HTR-8/SVneo (cell line): ENCODE data around the gene EIF4E2.

ENCODE experiments used
- DNase-seq: peaks from one replicate; pipeline ENCODE4 v3.0.0; 2011; ENCODE audit warnings: low spot score, mixed read lengths; ENCODE audit not compliant: insufficient read length
- FAIRE-seq: peaks from 2 replicates; lab custom pipeline; 2011; peaks lifted over from hg19 to GRCh38; lab: Jason Lieb, UNC

Gene EIF4E2

DNA sequence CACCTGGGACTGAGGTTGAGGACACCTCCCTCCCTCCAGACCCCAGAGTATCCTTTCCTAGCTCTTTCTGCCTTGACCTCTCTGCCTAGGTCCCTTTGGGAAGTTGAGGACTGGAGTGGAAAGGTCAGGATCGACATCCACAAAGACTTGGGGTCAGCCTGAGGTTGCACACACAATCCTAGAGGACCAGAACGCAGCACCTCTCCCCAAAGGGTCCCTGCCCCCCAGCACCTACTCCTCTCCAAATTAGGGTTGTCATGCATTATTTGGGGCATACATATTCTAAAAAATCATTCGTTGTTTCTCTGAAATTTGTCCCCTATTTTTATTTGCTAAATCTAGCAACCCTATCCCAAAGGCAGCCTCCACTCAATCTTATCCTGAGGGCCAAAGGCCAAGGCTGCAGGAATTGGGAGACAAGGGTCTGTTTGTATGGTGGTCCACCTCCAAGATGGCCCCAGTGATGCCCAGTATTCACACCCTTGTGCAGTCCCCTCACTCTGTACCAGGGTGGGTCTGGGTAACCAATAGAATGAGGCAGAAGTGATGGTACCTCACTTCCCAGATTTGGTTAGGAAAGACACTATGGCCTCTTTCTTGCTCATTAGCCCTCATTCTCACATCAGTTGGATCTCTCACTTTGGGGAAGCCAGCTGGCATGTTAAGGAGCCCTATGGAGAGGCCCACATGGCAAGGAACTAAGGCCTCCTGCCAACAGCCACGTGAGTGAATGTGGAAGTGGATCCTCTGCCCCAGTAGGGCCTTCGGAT is 14.5 kb upstream of the EIF4E2 start:
- DNase-seq (no peak), FAIRE-seq (no peak)

DNA sequence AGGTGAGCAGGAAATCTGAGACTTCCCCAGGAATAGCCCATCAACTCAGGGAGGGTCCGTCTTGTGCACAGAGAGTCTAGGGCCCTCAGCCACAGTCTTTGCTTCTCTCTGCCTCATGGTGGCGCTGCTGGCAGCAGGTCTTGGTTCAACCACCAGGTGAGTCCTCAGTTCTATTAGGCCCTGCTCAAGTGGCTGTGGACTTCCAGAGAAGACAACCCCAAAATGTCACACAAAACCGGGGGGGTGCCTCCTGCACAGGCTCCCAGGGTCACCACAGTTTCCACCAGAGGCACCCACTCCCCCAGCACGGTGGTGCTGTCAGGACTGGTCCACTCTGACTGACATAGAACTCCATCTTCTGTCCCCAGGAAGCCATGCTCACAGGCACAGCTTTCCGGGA is 13.4 kb upstream of the EIF4E2 start:
- no peak for DNase-seq
- no peak for FAIRE-seq

DNA sequence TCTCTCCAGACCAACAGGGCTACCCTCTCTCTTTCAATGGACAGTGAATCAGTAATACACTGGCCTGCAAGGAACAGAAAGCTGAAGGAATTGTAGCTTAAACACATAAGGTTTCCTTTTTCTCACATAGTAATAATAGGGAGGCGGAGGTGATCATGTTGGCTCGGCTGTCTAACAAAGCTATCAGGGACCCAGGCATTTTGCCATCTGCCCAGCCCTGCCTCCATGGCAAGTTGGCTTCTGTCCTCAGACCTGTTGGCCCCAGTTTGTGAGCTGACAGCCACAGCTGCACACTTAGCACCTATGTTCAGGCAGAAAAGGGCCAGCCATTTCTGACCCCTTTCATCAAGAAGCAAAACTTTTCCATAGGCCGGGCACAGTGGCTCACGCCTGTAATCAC is 13.0 kb upstream of the EIF4E2 start:
- DNase-seq (no peak), FAIRE-seq (no peak)

DNA sequence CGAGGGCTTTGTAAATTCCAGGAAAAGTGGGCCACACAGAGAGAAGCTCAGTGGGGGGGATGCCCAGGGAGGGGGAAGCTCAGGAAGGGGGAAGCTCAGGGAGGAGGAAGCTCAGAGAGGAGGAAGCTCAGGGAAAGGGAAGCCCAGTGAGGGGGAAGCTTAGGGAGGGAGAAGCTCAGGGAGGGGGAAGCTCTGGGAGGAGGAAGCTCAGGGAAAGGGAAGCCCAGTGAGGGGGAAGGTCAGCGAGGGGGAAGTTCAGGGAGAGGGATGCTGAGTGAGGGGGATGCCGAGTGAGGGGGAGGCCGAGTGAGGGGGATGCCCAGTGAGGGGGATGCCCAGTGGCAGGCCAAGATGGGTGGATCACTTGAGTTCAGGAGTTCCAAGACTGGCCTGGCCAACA is 11.8 kb upstream of the EIF4E2 start:
- FAIRE-seq (no peak), DNase-seq (no peak)

DNA sequence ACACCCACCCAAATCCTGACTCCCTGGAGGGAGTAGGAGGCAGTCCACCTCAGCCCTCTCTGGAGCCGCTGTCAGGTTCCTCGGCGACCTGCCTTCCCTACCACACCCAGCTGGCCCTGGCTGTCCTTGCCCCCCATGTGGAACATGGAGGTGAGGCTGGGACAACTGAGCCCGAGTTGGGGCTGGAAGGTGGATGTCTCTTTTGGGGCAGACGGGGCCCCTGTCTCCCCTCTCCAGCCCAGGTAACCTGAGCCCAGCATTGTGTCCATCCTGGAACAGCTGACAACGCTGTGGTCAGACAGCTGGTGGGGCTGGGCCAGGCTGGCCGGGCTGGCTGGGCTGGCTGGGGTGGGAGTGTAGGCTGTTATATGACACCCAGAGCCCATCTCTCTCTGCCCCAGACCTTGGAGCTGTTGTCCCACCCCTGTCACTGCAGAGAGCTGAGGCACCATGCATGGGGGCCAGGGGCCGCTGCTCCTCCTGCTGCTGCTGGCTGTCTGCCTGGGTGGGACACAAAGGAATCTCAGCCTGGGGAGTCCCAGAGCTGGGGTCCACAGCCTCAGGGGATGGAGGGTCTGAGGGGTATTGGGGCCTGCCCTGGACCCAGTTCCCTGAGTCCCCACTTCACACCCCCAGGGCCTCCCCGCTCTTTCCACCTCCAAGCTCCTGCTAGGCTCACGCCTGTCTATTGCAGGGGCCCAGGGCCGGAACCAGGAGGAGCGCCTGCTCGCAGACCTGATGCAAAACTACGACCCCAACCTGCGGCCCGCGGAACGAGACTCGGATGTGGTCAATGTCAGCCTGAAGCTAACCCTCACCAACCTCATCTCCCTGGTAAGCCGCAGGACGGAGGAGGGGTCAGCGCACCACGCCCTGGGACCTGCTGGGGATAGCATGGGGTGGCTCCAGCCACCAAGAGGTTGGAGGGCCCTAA is 10.9 kb upstream of the EIF4E2 start, which contains the start of gene CHRNG:
Gene CHRNG, plus strand, starts transcription at position 395 of the 934 bp plus-strand sequence. Its CDS starts 56 bp downstream, at position 451.
- FAIRE-seq (no peak), DNase-seq (no peak)

DNA sequence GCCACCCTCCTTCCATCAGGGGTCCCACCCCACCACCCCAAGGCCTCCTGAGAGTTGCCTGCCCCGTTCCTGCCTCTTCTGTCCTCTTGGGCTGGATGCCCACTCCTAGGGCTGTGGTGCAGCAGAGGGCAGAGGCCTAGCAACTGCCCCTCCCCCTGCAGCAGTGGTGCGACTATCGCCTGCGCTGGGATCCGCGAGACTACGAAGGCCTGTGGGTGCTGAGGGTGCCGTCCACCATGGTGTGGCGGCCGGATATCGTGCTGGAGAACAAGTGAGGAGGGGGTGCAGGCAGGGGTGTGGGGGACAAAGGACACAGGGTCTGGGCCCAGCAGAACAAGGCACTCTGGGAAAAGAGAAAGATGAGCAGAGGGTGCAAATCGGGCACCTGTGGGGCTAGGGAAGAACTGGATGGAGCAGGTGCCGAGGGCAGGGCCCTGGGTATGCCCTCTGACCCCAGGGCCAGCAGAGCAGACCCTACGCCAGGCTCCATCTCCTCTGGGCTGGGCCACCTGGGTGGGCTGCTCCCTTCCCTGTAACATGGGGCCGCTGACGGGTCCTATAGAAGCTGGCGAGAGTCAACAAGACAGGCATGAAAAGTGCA is 9.9 kb upstream of the EIF4E2 start:
- DNase-seq (no peak), FAIRE-seq (no peak)

DNA sequence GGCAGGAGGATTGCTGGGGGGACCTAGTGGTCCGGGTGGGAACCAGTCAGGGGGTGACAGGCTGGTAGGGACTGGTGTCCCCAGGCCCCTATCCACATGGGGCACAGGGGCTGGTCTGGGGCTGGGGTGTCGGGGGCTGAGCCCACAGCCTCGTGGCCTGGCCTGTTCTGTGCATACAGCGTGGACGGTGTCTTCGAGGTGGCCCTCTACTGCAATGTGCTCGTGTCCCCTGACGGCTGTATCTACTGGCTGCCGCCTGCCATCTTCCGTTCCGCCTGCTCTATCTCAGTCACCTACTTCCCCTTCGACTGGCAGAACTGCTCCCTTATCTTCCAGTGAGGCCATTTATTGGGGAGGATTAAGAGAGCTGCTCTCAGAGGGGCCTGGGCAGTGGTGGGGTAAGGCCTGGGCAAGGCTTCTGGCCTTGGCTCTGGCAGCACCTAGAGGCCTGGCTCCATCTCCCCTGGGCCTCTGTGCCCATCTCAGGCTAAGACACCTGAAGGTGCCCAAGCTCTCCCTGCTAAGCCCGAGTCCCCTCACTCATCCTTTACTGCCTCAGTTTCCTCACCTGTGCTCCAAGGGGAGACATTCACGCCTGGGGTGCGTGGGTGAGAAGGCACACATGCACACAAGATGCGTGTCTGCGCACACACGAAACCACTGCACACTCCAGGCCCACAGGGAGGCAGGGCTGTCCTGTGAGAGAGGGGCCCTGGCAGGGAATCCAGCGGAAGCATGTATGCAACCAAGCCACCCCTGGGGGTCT is 9.1 kb upstream of the EIF4E2 start:
- FAIRE-seq = no peak

DNA sequence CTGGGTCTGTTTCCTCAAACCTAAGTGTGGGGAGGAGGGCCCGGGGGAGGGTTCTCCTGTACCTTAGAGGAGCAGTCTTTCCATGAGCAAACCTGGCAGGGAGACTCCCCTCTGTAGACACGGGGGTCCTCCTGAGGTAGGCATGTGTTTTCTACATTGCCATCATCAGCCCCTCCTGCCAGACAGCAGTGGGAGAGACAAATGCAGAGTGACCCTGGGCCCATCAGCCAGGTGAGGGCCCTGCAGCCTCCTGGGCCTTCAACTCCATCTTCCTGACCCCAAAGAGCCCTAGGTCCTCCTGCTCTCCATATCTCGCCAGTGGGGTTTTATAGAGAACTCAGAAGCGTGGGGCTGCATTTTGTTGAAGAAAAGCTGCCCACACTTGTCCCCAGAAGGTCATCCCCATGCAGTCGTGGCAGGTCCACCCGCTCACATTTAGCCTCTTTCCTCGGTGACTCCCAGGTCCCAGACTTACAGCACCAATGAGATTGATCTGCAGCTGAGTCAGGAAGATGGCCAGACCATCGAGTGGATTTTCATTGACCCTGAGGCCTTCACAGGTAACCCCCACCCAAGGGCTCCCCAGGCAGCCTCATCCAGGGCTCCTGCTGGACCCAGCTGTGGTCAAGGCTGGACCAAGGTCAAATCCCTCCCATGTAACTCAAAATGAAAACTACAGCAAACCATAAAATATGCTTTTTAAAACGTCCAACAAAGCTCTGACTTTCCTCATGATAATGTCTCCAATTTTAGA is 8.4 kb upstream of the EIF4E2 start:
- DNase-seq (no peak), FAIRE-seq (no peak)

More for the DNA sequence above, 9.1 kb upstream of the EIF4E2 start:
- no peak for DNase-seq

DNA sequence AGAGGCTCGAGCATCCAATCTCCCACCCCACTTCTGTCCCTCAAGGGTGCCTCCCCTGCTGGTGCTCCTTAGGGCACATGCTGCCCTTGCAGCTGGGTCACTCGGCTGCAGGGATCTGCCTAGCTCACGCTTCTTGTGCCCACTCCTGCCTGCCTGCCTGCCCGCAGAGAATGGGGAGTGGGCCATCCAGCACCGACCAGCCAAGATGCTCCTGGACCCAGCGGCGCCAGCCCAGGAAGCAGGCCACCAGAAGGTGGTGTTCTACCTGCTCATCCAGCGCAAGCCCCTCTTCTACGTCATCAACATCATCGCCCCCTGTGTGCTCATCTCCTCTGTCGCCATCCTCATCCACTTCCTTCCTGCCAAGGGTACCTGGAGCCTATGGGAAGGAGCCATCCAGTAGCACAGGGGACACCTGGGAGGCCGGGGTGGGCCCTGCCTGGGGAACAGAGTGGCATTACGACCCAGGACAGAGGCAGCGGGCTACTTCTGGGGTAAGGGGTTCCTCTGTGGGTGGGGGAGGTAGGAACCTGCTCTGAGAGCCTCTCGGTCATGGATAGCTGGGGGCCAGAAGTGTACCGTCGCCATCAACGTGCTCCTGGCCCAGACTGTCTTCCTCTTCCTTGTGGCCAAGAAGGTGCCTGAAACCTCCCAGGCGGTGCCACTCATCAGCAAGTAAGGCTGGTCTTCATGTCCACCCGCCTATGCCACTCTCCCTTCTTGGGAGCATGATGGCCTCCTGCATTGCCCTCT is 7.6 kb upstream of the EIF4E2 start:
- FAIRE-seq = no peak
- no peak for DNase-seq

DNA sequence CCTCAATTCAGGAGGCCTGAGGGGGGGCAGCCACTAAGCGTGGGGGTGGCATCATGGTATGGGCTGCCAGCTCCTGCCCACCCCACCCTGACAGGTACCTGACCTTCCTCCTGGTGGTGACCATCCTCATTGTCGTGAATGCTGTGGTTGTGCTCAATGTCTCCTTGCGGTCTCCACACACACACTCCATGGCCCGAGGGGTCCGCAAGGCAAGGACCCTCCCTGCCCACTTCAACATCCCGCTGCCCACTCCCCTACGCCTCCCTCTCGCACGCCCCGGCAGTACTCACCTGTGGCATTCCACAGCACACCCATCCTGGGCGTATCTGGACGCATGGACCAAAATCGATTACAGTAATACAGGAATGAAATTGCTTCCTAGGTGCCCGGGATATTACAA is 7.0 kb upstream of the EIF4E2 start:
- peak; percentile 48 for FAIRE-seq
- no peak for DNase-seq

DNA sequence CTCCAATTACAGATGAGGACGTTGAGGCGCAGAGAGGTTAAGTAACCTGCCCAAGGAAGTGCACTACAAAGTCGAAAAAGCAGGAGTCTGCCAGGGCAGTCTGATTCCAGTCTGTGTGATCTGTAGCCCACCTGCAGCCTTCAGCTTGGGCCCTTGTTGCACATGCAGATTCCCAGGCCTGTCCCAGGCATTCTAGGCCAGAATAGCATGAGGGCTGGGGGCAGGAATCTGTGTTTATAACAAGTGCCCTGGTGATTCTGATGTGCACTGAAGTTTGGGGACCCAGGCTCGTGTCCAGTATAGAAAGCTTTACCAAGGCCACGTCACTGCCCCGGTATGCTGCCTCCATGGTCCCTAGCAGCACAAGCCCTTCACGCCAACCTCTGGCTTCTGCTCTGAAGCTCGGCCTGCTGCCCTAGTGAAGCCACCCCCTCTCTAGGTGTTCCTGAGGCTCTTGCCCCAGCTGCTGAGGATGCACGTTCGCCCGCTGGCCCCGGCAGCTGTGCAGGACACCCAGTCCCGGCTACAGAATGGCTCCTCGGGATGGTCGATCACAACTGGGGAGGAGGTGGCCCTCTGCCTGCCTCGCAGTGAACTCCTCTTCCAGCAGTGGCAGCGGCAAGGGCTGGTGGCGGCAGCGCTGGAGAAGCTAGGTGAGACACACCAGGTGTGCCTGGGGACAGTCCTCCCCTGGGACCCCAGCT is 6.4 kb upstream of the EIF4E2 start:
- DNase-seq = no peak
- FAIRE-seq = no peak

DNA sequence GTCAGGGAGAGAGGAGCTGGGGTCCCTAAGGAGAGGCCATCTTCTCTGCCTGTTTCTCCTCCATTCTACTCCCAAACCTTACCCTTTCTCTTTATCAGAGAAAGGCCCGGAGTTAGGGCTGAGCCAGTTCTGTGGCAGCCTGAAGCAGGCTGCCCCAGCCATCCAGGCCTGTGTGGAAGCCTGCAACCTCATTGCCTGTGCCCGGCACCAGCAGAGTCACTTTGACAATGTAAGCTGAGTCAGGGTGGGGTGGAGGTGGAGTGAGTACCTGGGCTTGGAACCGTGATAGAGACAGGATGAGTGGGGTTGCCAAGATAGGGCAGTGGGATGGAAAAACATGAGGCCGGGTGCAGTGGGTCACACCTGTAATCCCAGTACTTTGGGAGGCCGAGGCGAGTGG is 5.8 kb upstream of the EIF4E2 start:
- FAIRE-seq (no peak), DNase-seq (no peak)

DNA sequence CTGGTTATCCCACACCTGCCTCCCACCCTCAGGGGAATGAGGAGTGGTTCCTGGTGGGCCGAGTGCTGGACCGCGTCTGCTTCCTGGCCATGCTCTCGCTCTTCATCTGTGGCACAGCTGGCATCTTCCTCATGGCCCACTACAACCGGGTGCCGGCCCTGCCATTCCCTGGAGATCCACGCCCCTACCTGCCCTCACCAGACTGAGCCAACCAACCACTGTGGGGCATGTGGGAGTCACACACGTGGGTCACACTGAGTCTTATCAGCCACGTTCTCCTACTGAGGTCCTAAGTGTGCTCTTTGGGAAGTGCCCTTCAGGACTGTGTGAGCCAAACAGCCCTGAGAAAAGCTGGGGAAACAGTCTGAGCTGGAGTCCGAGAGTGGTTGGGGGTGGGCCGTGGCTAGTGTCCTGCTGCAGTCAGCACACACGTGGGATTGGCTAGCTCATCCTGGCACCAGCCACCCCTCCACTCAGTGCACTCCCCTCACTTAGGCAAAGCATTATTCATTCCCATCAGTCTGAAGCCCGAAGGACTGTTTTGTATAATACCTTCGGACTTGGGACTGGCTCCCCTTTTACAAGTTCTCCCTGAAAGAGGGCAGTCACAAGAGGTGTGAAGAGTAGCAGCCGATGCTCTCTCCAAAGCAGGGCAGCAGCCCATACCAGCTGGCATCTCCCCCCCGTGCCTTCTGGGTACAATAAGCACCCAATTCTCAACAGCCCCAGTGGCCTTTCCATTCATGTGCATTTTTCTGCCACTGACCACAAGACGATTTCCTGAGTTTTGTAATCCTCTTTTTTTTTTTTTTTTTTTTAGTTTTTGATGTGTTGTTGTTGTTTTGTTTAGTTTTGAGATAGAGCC is 4.7 kb upstream of the EIF4E2 start:
- no peak for DNase-seq
- no peak for FAIRE-seq

DNA sequence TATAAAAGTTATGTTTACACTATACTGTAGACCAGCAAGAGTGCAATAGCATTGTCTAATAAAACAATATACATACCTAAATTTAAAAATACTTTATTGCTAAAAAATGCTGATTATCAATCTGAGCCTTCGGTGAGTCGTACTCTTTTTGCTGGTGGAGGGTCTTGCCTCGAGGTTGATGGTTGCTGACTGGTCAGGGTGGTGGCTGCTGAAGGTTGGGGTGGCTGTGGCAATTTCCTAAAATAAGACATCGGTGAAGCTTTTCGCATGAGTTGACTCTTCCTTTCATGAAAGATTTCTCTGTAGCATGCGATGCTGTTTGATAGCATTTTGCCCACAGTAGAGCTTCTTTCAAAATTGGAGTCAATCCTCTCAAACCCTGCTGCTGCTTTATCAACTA is 2.5 kb upstream of the EIF4E2 start:
- no peak for FAIRE-seq

DNA sequence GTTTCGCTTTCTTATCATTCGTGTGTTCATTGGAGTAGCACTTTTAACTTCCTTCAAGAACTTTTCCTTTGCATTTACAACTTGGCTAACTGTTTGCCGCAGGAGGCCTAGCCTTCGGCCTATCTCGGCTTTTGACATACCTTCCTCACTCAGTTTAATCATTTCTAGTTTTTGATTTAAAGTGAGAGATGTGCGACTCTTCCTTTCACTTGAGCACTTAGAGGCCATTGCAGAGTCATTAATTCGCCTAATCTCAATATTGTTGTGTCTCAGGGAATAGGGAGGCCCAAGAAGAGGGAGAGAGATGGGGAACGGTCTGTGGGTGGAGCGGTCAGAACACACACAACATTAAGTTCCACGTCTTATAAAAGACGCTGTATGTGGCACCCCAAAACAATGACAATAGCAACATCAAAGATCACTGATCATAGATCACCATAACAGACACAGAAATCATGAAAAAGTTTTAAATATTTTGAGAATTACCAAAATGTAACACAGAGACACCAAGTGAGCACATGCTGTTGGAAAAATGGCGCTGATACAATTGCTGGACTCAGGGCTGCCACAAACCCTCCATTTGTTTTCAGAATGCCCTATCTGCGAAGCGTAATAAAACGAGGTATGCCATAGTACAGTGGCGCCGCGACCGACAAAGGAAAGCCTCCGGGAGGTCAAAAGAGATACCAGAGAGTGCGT is 685 bp upstream of the EIF4E2 start:
- no peak for DNase-seq
- FAIRE-seq = no peak

More for the DNA sequence above, 2.5 kb upstream of the EIF4E2 start:
- DNase-seq = no peak

DNA sequence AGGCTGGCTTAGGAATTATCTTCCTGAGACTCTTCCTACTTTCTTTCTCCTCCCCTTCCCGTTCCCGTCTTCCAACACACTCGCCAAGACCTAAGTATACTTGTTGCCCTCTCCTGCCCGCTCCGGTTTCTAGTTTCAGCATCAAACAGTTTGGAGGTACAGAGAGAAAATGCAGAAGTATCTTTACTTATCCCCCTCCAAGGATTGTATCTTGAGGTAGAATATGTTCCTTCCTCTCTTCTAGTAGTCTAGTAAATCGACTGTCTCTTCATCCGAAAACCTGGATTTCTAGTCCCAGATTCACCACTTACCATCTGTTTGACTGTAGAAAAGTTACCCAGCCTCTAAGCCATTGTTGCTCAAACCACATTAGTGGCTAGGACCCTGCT is 755 bp downstream of the EIF4E2 start:
- no peak for FAIRE-seq
- DNase-seq = no peak

DNA sequence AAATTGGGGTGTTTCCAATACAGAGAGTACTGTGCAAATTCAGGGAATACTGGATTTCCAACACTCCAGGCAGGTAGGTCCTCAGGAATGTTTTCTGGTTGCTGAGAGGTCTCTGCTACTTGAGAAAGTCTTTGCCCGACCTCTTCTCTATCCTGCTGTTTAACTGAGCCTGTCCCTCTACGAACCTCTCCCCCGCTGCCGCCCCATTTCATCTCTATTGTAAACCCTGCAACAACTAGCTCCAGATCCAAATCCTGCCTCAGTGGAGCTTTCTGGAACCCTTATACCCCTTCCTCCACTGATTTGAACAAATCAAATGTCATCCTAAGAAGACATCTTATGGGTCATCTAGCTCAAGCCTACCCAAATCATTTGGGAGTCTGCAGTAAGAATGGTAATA is 1.3 kb downstream of the EIF4E2 start:
- no peak for FAIRE-seq

More for the DNA sequence above, 1.3 kb downstream of the EIF4E2 start:
- no peak for DNase-seq
